Measurements from ENCODE around the gene HAP1.
"Not testable (repeated sequence)": the region's sequence is repeated elsewhere in the genome, so short reads cannot be mapped to it uniquely, and the experiment has no call there.

Gene HAP1

DNA sequence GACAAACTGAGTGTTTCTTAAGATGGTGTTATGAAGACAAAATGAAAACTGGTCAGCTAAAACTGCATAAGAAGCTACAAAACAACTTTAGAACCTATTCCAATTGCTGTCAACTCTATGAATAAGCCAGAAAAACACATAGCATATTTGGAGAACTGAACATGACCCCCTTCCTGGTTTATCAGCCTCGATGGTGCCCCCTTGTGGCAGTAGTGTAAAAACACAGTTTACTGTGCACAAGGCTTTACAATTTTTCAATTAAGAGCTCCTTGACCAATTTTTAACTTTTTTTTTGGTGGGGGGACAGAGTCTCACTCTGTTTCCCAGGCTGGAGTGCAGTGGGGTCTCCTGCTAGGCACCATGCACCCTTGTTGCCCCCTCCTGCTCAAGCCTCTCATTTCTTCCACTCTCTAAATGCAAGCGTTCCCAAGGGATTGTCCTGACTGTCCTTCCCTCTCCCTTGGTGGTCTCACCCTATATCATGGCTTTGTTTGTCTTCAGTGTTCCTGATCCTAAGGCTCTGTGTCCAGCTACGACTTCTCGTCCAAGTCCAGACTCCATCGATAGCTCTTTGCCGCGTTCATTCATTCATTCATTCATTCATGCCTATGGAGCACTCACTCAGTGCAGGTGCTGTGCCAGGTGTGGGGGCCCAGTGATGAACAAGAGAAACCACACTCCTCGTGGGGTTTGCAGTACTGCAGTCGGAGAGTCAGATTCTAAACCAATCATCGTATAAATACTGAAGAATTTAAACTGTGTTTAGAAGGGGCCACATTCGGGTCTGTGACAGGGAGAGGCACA lies 38.3 kb downstream of the HAP1 start:
- Histone ChIP-seq H3K27me3 (ENCODE audit: control insufficient read depth, insufficient read depth, low read length) (no peaks in the 10 kb centered on the region), H3K36me3 (ENCODE audit: control insufficient read depth, insufficient read depth, low read length) (peaks cover 15% of the 10 kb centered on the region), H3K9ac (ENCODE audit: low read depth, low read length) (no peak overlapping the region), H3K9me3 (ENCODE audit: control insufficient read depth, insufficient read depth, low read length) (no peaks in the 10 kb centered on the region), H3K4me1 (ENCODE audit: control insufficient read depth, insufficient read depth, low read length) (peaks cover 2% of the 10 kb centered on the region), H3K4me3 (ENCODE audit: low read depth, low read length) (no peak overlapping the region)

- Histone ChIP-seq H3K36me3 (ENCODE audit: control insufficient read depth, insufficient read depth, low read length) (peaks cover 24% of the 10 kb centered on the region), H3K4me1 (ENCODE audit: control insufficient read depth, insufficient read depth, low read length) (peaks cover 2% of the 10 kb centered on the region), H3K4me3 (ENCODE audit: low read depth, low read length) (no peak overlapping the region), H3K27me3 (ENCODE audit: control insufficient read depth, insufficient read depth, low read length) (no peaks in the 10 kb centered on the region), H3K9ac (ENCODE audit: low read depth, low read length) (no peak overlapping the region), H3K9me3 (ENCODE audit: control insufficient read depth, insufficient read depth, low read length) (no peaks in the 10 kb centered on the region)
Measured at GRCh38 chr17:41695134-41695661, 39.2 kb downstream of the HAP1 start.

DNA sequence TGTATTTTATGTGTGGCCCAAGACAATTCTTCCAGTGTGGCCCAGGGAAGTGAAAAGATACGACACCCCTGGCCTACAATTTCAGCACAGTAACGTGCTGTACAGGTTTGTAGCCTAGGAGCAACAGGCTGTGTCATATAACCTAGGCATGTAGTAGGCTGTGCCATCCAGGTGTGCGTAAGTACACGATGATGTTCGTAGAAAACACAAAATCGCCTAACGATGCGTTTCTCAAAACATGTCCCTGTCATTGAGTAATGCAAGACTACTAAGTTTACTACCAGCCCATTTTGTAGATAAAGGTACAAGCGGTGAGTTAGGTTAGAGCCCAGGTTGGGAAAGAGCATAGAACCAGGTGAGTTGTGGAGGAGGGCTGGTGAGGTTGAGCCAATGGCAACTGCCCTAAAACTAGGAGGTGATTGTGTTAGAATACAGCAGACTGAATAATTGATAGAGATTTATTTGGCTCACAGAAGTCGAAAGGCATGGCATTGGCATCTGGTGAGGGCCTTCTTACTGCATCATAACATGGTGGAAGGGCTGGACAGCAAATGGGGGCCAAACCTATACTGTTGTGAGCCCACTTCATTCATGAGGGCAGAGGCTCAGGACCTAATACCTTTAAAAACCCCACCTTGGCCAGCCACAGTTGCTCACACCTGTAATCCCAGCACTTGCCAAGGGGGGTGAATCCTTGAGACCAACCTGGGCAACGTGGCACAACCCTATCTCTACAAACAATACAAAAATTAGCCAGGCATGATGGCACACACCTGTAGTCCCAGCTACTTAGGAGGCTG lies 41.5 kb downstream of the HAP1 start:
- Histone ChIP-seq H3K4me3 (ENCODE audit: low read depth, low read length) (no peak overlapping the region), H3K36me3 (ENCODE audit: control insufficient read depth, insufficient read depth, low read length) (peaks cover 34% of the 10 kb centered on the region), H3K9me3 (ENCODE audit: control insufficient read depth, insufficient read depth, low read length) (no peaks in the 10 kb centered on the region), H3K9ac (ENCODE audit: low read depth, low read length) (no peak overlapping the region), H3K4me1 (ENCODE audit: control insufficient read depth, insufficient read depth, low read length) (peaks cover 2% of the 10 kb centered on the region), H3K27me3 (ENCODE audit: control insufficient read depth, insufficient read depth, low read length) (no peaks in the 10 kb centered on the region)

- peaks cover 1% of the 10 kb centered on the region for H3K4me1 ChIP-seq (ENCODE audit: control insufficient read depth, insufficient read depth, low read length)
- H3K27me3 ChIP-seq (ENCODE audit: control insufficient read depth, insufficient read depth, low read length) = no peaks in the 10 kb centered on the region
- H3K9ac ChIP-seq (ENCODE audit: low read depth, low read length) = no peak overlapping the region
- no peaks in the 10 kb centered on the region for H3K9me3 ChIP-seq (ENCODE audit: control insufficient read depth, insufficient read depth, low read length)
- no peak overlapping the region for H3K4me3 ChIP-seq (ENCODE audit: low read depth, low read length)
- H3K36me3 ChIP-seq (ENCODE audit: control insufficient read depth, insufficient read depth, low read length) = peaks cover 34% of the 10 kb centered on the region
Measured at GRCh38 chr17:41691031-41691777, 43.2 kb downstream of the HAP1 start.

DNA sequence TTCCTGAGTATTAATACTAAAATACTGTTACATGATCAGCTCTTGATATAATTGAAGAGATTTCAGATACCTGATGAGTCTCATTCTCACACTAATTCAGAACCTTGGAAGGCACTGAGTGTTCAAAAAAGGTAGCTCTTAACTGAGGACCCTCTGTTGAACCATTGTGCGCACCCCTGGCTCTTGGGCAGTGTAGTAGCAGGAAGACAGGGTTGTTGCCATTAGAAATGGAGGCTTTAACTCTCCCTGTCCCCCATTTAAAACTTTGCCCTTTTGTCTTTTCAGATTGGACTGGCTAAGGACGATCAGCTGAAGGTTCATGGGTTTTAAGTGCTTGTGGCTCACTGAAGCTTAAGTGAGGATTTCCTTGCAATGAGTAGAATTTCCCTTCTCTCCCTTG lies 43.9 kb downstream of the HAP1 start:
- Histone ChIP-seq H3K9me3 (ENCODE audit: control insufficient read depth, insufficient read depth, low read length) (no peaks in the 10 kb centered on the region), H3K9ac (ENCODE audit: low read depth, low read length) (peak overlapping the region; percentile 97), H3K4me3 (ENCODE audit: low read depth, low read length) (peak overlapping the region; percentile 97), H3K36me3 (ENCODE audit: control insufficient read depth, insufficient read depth, low read length) (peaks cover 34% of the 10 kb centered on the region), H3K27me3 (ENCODE audit: control insufficient read depth, insufficient read depth, low read length) (no peaks in the 10 kb centered on the region), H3K4me1 (ENCODE audit: control insufficient read depth, insufficient read depth, low read length) (no peaks in the 10 kb centered on the region)

DNA sequence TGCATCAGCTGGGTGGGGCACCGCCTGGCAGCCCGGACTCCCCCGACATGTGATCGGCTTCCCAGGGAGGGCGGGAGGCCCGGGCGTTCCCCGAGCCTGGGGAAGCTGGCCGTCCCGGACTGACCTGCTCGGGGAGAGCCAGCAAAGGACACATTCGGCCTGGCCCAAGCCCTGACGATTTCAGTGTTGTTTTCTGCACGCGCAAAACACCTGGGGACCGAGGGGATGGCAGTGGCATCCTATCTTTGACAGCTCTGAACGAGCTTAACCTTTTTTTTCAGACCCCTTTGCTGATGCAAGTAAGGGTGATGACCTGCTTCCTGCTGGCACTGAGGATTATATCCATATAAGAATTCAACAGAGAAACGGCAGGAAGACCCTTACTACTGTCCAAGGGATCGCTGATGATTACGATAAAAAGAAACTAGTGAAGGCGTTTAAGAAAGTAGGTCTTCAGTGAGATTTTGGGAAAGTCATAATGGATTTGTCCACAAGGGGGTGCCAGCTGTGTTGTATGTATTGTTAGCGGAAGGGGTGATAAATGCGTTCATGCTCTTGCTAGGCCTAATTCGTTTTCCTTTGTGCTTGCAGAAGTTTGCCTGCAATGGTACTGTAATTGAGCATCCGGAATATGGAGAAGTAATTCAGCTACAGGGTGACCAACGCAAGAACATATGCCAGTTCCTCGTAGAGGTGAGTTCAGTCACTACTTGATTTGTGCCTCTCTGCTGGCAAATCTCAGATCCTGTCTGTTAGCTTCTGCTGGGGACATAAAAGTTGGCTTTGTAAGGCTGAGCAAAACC lies 44.7 kb downstream of the HAP1 start:
- Histone ChIP-seq H3K9ac (ENCODE audit: low read depth, low read length) (peak overlapping the region; percentile 97), H3K9me3 (ENCODE audit: control insufficient read depth, insufficient read depth, low read length) (no peaks in the 10 kb centered on the region), H3K4me1 (ENCODE audit: control insufficient read depth, insufficient read depth, low read length) (no peaks in the 10 kb centered on the region), H3K4me3 (ENCODE audit: low read depth, low read length) (peak overlapping the region; percentile 97), H3K36me3 (ENCODE audit: control insufficient read depth, insufficient read depth, low read length) (peaks cover 34% of the 10 kb centered on the region), H3K27me3 (ENCODE audit: control insufficient read depth, insufficient read depth, low read length) (no peaks in the 10 kb centered on the region)

DNA sequence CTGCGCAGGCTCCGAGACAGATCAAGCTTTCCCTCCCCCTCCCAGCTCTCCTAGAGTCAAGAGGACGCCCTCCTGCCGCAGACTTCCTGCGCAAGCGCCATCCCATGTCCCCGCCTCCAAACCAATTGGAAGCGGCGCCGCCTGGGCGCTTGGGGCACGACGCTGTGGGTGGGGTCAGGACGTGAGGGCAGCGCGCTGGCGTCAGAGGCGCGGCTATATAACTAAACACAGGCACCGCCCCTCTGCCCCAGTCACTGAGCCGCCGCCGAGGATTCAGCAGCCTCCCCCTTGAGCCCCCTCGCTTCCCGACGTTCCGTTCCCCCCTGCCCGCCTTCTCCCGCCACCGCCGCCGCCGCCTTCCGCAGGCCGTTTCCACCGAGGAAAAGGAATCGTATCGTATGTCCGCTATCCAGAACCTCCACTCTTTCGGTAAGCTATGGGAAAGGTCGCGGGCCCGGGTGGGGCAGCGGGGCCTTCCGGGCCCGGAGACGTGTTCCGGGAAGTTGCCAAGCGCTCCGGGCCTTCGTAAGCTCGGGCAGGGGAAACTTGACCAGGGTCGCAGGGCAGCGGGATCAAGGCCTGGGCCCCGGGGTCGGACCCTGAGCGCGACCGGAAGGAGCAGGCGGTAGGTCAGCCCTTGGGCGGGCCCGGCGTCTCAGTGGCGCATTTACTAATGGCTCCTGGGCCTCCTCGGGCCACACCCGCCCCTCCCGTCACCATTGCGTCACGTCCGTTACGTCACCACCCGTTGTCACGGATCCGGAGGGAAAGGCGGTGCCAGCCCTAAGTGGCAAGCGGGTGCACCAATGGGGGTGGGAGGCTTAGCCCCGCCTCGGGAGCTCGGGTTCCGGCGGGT lies 45.6 kb downstream of the HAP1 start, which contains the start of gene EIF1:
TSS of gene EIF1 (plus strand) at position 245 of the 856 bp plus-strand sequence. CDS start at position 399, 154 bp downstream.
- Histone ChIP-seq H3K9ac (ENCODE audit: low read depth, low read length) (peak within 1 kb of the TSS; percentile 98), H3K4me1 (ENCODE audit: control insufficient read depth, insufficient read depth, low read length) (no peaks in the 10 kb centered on the region), H3K36me3 (ENCODE audit: control insufficient read depth, insufficient read depth, low read length) (peaks cover 34% of the 10 kb centered on the region), H3K27me3 (ENCODE audit: control insufficient read depth, insufficient read depth, low read length) (no peaks in the 10 kb centered on the region), H3K9me3 (ENCODE audit: control insufficient read depth, insufficient read depth, low read length) (no peaks in the 10 kb centered on the region), H3K4me3 (ENCODE audit: low read depth, low read length) (peak within 1 kb of the TSS; percentile 97)

DNA sequence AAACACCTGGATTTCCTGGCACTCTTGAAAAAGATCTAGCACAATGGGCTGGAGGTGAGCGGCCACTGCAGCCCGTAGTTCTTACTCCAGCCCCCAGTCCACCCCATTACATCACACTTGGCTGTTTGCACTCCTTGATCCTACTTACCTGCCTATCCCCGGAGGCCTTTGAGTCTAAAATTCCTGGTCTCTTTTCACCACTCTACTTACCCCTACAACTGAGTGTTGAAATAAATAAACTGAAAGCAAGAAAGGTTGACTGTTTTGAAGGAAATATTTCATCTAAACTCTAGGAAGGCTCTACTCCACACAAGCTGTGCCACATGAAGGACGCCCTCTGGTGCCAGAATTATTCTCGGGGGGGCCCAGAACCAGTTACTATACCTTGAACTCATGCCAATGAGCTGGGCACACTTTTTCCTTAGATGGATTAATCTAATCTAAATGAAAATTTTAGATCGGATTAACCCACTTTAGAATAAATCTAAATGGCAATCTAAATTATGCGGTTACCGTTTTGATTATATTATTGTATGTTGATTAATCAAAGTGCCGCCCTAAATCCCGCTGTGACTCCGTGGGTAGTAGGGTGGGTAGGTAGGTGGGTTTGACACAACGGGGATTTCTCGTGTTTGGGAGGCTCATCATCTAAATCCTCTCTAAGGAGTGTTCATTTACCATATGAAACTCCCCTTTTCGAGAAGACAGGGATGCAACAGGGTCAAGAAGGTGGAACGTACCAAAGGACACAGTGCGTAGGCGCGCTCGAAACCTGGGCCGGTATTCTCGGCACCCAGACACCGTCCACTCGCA lies 46.4 kb downstream of the HAP1 start:
- no peaks in the 10 kb centered on the region for H3K4me1 ChIP-seq (ENCODE audit: control insufficient read depth, insufficient read depth, low read length)
- H3K27me3 ChIP-seq (ENCODE audit: control insufficient read depth, insufficient read depth, low read length) = no peaks in the 10 kb centered on the region
- peak overlapping the region; percentile 70 for H3K9ac ChIP-seq (ENCODE audit: low read depth, low read length)
- peak overlapping the region; percentile 89 for H3K4me3 ChIP-seq (ENCODE audit: low read depth, low read length)
- H3K9me3 ChIP-seq (ENCODE audit: control insufficient read depth, insufficient read depth, low read length) = no peaks in the 10 kb centered on the region
- peaks cover 34% of the 10 kb centered on the region for H3K36me3 ChIP-seq (ENCODE audit: control insufficient read depth, insufficient read depth, low read length)

- no peaks in the 10 kb centered on the region for H3K27me3 ChIP-seq (ENCODE audit: control insufficient read depth, insufficient read depth, low read length)
- H3K9me3 ChIP-seq (ENCODE audit: control insufficient read depth, insufficient read depth, low read length) = no peaks in the 10 kb centered on the region
- H3K9ac ChIP-seq (ENCODE audit: low read depth, low read length) = no peak overlapping the region
- H3K36me3 ChIP-seq (ENCODE audit: control insufficient read depth, insufficient read depth, low read length) = peaks cover 21% of the 10 kb centered on the region
- H3K4me1 ChIP-seq (ENCODE audit: control insufficient read depth, insufficient read depth, low read length) = no peaks in the 10 kb centered on the region
- no peak overlapping the region for H3K4me3 ChIP-seq (ENCODE audit: low read depth, low read length)
Measured at GRCh38 chr17:41686281-41686680, 48.2 kb downstream of the HAP1 start.

DNA sequence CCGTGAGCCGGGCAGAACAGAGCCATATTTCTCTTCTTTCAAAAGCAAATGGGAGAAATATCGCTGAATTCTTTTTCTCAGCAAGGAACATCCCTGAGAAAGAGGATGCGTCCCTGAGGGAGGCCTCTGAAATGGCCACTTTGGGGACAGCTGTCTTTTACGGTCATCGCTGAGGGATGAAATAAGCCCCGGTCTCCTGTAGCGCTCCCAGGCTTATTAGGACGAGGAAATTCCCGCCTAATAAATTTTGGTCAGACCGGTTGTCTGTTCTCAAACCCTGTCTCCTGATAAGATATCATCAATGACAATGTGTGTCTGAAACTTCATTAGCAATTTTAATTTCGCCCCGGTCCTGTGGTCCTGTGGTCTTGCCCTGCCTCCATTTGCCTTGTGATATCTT lies 48.7 kb downstream of the HAP1 start:
- H3K36me3 ChIP-seq (ENCODE audit: control insufficient read depth, insufficient read depth, low read length) = peaks cover 16% of the 10 kb centered on the region

More for the DNA sequence above, 48.7 kb downstream of the HAP1 start:
- not testable (repeated sequence) for H3K4me3 ChIP-seq (ENCODE audit: low read depth, low read length); H3K9ac ChIP-seq (ENCODE audit: low read depth, low read length); H3K9me3 ChIP-seq (ENCODE audit: control insufficient read depth, insufficient read depth, low read length); H3K27me3 ChIP-seq (ENCODE audit: control insufficient read depth, insufficient read depth, low read length); H3K4me1 ChIP-seq (ENCODE audit: control insufficient read depth, insufficient read depth, low read length)
